ENCODE measurements around the gene ADAD2. TPM values are rescaled to one million over a fixed set of nuclear protein-coding genes. Genes with fewer than 3 reads are reported as not detected.
A peak's percentile ranks its signal among the peaks of the same experiment; 100 is the strongest.

ADAD2 gene
- total and polyA plus RNA-seq, 11 donors: 0.21 to 1.3 (median 0.58) TPM; not detected in 3

- H3K27me3 ChIP-seq: peaks cover 0 to 16% (median 4%) of the 10 kb centered on the region in 9 donors
- no peaks in the 10 kb centered on the region for H3K36me3 ChIP-seq
- H3K4me3 ChIP-seq: no peak overlapping the region
- no peak overlapping the region for H3K27ac ChIP-seq
- intact Hi-C loops (cut with DNase I): no loop called here
- TF ChIP-seq, protein P1, sequence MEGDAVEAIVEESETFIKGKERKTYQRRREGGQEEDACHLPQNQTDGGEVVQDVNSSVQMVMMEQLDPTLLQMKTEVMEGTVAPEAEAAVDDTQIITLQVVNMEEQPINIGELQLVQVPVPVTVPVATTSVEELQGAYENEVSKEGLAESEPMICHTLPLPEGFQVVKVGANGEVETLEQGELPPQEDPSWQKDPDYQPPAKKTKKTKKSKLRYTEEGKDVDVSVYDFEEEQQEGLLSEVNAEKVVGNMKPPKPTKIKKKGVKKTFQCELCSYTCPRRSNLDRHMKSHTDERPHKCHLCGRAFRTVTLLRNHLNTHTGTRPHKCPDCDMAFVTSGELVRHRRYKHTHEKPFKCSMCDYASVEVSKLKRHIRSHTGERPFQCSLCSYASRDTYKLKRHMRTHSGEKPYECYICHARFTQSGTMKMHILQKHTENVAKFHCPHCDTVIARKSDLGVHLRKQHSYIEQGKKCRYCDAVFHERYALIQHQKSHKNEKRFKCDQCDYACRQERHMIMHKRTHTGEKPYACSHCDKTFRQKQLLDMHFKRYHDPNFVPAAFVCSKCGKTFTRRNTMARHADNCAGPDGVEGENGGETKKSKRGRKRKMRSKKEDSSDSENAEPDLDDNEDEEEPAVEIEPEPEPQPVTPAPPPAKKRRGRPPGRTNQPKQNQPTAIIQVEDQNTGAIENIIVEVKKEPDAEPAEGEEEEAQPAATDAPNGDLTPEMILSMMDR (IDR thresholded peaks at IDR 0.05): no peak
- no peak for TF ChIP-seq POLR2A (IDR thresholded peaks at IDR 0.05)
- ATAC-seq: no peak
- DNase-seq: no peak
- no peaks in the 10 kb centered on the region for H3K4me1 ChIP-seq
- 87 to 90% (median 89%) methylated on average over 6 of the region's 6 CpGs for WGBS, 4 donors
- no peaks in the 10 kb centered on the region for H3K9me3 ChIP-seq
Observed at GRCh38 chr16:84155771-84156170, 35.2 kb upstream of the ADAD2 start.

DNA sequence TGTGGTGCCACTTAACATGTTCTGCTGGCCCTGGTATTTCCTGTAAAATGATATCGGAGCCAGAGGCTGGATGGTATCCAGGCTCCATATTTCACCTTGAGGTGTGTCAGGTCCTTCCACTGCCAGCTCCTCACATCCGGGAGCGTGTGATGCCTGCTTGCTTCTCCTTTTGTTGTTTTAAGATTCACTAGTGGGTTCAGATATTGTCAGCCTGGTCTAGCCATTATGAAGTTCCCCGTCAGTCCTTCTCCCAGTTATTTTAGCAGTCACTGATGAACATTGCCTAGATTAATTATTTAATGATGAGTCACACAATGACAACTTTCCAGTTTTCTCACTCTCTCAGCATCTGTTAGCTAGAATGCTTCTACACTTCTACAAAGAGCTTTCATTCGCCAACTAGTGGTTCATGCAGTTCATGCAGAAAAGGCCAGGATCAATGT lies 34.6 kb upstream of the ADAD2 start:
- no peak overlapping the region for H3K27ac ChIP-seq
- H3K27me3 ChIP-seq: peaks cover 0 to 16% (median 4%) of the 10 kb centered on the region in 9 donors
- no peaks in the 10 kb centered on the region for H3K4me1 ChIP-seq
- H3K9me3 ChIP-seq: no peaks in the 10 kb centered on the region
- no peaks in the 10 kb centered on the region for H3K36me3 ChIP-seq
- TF ChIP-seq, protein P1 (IDR thresholded peaks at IDR 0.05): peak in 2 of 12 donors; percentile 9
- TF ChIP-seq POLR2A (IDR thresholded peaks at IDR 0.05): no peak
- intact Hi-C loops (cut with DNase I): no loop called here
- no peak for ATAC-seq
- DNase-seq: no peak
- WGBS, 4 donors: 64 to 73% (median 68%) methylated on average over 5 of the region's 5 CpGs
- no peak overlapping the region for H3K4me3 ChIP-seq

- no peaks in the 10 kb centered on the region for H3K9me3 ChIP-seq
- peaks cover 0 to 18% (median 4%) of the 10 kb centered on the region in 9 donors for H3K27me3 ChIP-seq
- intact Hi-C loops (cut with DNase I): no loop called here
- H3K36me3 ChIP-seq: no peaks in the 10 kb centered on the region
- ATAC-seq (no peak), DNase-seq (no peak)
- 17 to 39% (median 32%) methylated on average over 9 of the region's 9 CpGs for WGBS, 4 donors
- no peak overlapping the region for H3K4me3 ChIP-seq
- TF ChIP-seq, protein P1 (IDR thresholded peaks at IDR 0.05): no peak
- TF ChIP-seq POLR2A (IDR thresholded peaks at IDR 0.05): no peak
- H3K4me1 ChIP-seq: no peaks in the 10 kb centered on the region
- H3K27ac ChIP-seq: no peak overlapping the region
Observed at GRCh38 chr16:84159007-84159406, 31.9 kb upstream of the ADAD2 start.

DNA sequence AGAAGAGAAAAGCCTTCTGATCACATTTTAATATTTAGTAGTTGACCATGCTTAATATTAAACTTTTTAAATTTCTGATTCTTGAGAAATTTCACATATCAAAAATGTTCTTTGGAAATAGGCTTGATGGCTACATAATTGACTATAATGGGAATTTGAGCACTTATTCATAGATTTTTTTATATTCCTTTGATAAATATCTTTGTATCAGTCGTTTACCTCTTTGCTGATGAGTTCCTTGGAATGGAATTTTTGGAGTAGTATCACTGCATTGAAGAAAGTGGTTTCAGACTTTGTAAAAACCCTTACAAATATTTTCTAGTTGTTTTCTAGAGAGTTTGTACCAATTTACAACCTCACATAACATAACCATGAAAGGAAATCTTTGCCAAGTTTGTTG lies 31.2 kb upstream of the ADAD2 start:
- no peaks in the 10 kb centered on the region for H3K4me1 ChIP-seq

More for the DNA sequence above, 31.2 kb upstream of the ADAD2 start:
- TF ChIP-seq, protein P1 (IDR thresholded peaks at IDR 0.05): no peak
- no peak for TF ChIP-seq POLR2A (IDR thresholded peaks at IDR 0.05)
- Histone ChIP-seq H3K9me3 (no peaks in the 10 kb centered on the region), H3K36me3 (no peaks in the 10 kb centered on the region), H3K27ac (no peak overlapping the region), H3K27me3 (peaks cover 0 to 19% (median 4%) of the 10 kb centered on the region in 9 donors), H3K4me3 (no peak overlapping the region)
- ATAC-seq (no peak), DNase-seq (no peak)
- WGBS, 4 donors: 35 to 73% (median 60%) methylated on average over 1 of the region's 1 CpG
- intact Hi-C loops (cut with DNase I): no loop called here

All from heart left ventricle (tissue), 16 donors.